A549 (cell line): Measurements from ENCODE around the gene SERINC3. TPM values are rescaled to one million over a fixed set of nuclear protein-coding genes. Genes with fewer than 3 reads are reported as not detected.

ENCODE experiments used
- ATAC-seq, 2 experiments: fragments of 200-7000 bp in 1 of 2; fragments of >200 bp in 1 of 2; cut with Nextera tagmentation in 1 of 2; cut with Tn5 transposase in 1 of 2; 3 replicates each; pipeline versions ENCODE4 v1.8.0 to v1.9.1; 2018 to 2020; ENCODE audit warnings: mild to moderate bottlenecking in 1 of 2, moderate library complexity in 1 of 2
- CTCF ChIA-PET: fragments of 300-600 bp; sonication (Branson Sonifier 250); formaldehyde crosslinking; extraction: SDS; loops from one replicate; lab custom pipeline; 2021; ENCODE audit warnings: antibody characterized with exemption, inconsistent platforms; lab: Yijun Ruan, JAX
- POLR2A ChIA-PET: fragments of 350-600 bp; formaldehyde crosslinking; extraction: SDS; loops from one replicate; lab custom pipeline; 2021; ENCODE audit warnings: antibody characterized with exemption, inconsistent platforms; lab: Yijun Ruan, JAX
- DNase-seq, 2 experiments: peaks; one replicate each; pipeline versions ENCODE4 v3.0.0 to v3.0.0-alpha.2; 2011 to 2016; ENCODE audit warnings: low read depth in 1 of 2, low spot score in 1 of 2
- FAIRE-seq: peaks from 2 replicates; lab custom pipeline; 2011; peaks lifted over from hg19 to GRCh38; lab: Jason Lieb, UNC
- H3K27ac ChIP-seq, 2 experiments: fragments of >200 bp; sonication (Bioruptor Twin); formaldehyde crosslinking; 3 replicates each; pipeline ENCODE4 v1.5.1; 2016 to 2017
- H3K4me1 ChIP-seq: fragments of >200 bp; sonication (Bioruptor Twin); formaldehyde crosslinking; 3 replicates; pipeline ENCODE4 v1.6.1; 2016
- H3K4me2 ChIP-seq: fragments of >200 bp; sonication (Bioruptor Twin); formaldehyde crosslinking; 3 replicates; pipeline ENCODE4 v1.6.1; 2016
- H3K4me3 ChIP-seq: fragments of >200 bp; sonication (Bioruptor Twin); formaldehyde crosslinking; 3 replicates; pipeline ENCODE4 v1.5.1; 2016
- H3K9me3 ChIP-seq: fragments of >200 bp; sonication (Bioruptor Twin); formaldehyde crosslinking; 3 replicates; pipeline ENCODE4 v1.6.1; 2016
- ATOH8 ChIP-seq: fragments of 250-450 bp; sonication (Bioruptor Pico); IDR thresholded peaks from 2 replicates; pipeline ENCODE4 v1.5.0; 2020; ENCODE audit warnings: low read depth, mild to moderate bottlenecking, moderate library complexity
- BCL3 ChIP-seq: fragments of >200 bp; sonication (Bioruptor Twin); formaldehyde crosslinking; IDR thresholded peaks from 3 replicates; pipeline ENCODE4 v1.6.1; 2016
- CHD4 ChIP-seq: fragments of 200-600 bp; sonication (generic); IDR thresholded peaks from 2 replicates; pipeline ENCODE4 v1.6.1; 2016; ENCODE audit warnings: antibody characterized with exemption, mild to moderate bottlenecking, borderline replicate concordance
- CTCF ChIP-seq: fragments of >200 bp; sonication (Bioruptor Twin); formaldehyde crosslinking; IDR thresholded peaks from 3 replicates; pipeline ENCODE4 v1.5.1; 2016
- E2F6 ChIP-seq: IDR thresholded peaks from 2 replicates; pipeline ENCODE4 v1.6.1; 2012; ENCODE audit warnings: low read depth, borderline replicate concordance
- EP300 ChIP-seq, 2 experiments: fragments of >200 bp; sonication (Bioruptor Twin); formaldehyde crosslinking; IDR thresholded peaks; 2 replicates in 1 of 2; 3 replicates in 1 of 2; pipeline ENCODE4 v1.6.1; 2016 to 2017
- GATA3 ChIP-seq: IDR thresholded peaks from 2 replicates; pipeline ENCODE4 v1.6.1; 2012; ENCODE audit warnings: borderline replicate concordance
- HES2 ChIP-seq: fragments of >200 bp; sonication (Bioruptor Twin); formaldehyde crosslinking; IDR thresholded peaks from 2 replicates; pipeline ENCODE4 v1.6.1; 2016
- HMGXB4 ChIP-seq: fragments of 250-450 bp; sonication (Bioruptor Pico); IDR thresholded peaks from 2 replicates; pipeline ENCODE4 v1.5.0; 2021; ENCODE audit warnings: mild to moderate bottlenecking, moderate library complexity, borderline replicate concordance
- HOXA7 ChIP-seq: fragments of 250-450 bp; sonication (Bioruptor Pico); IDR thresholded peaks from 2 replicates; pipeline ENCODE4 v1.5.0; 2020; ENCODE audit warnings: mild to moderate bottlenecking, moderate library complexity
- HOXB13 ChIP-seq: fragments of 250-450 bp; sonication (Bioruptor Pico); IDR thresholded peaks from 2 replicates; pipeline ENCODE4 v1.5.0; 2020; ENCODE audit warnings: low read depth, mild to moderate bottlenecking, moderate library complexity
- HOXB5 ChIP-seq: fragments of 250-450 bp; sonication (Bioruptor Pico); IDR thresholded peaks from 2 replicates; pipeline ENCODE4 v1.5.0; 2020; ENCODE audit warnings: mild to moderate bottlenecking, moderate library complexity
- JUN ChIP-seq, 2 experiments: fragments of >200 bp; sonication (Bioruptor Twin); formaldehyde crosslinking; IDR thresholded peaks; 2 replicates in 1 of 2; 3 replicates in 1 of 2; pipeline ENCODE4 v1.6.1; 2016 to 2017
- MAFK ChIP-seq: fragments of 450-650 bp; IDR thresholded peaks from 2 replicates; pipeline ENCODE4 v1.6.1; 2014; ENCODE audit not compliant: partially characterized antibody
- MAZ ChIP-seq: fragments of 150-350 bp; IDR thresholded peaks from 2 replicates; pipeline ENCODE4 v1.6.1; 2014; ENCODE audit warnings: antibody characterized with exemption, low read depth, low read length, borderline replicate concordance
- NFE2L2 ChIP-seq: fragments of 150-350 bp; conservative IDR thresholded peaks from 2 replicates; pipeline ENCODE4 v1.6.1; 2014; ENCODE audit warnings: low read length
- NPAS2 ChIP-seq: fragments of 250-450 bp; sonication (Bioruptor Pico); IDR thresholded peaks from 2 replicates; pipeline ENCODE4 v1.8.0; 2022; ENCODE audit warnings: mild to moderate bottlenecking, moderate library complexity, borderline replicate concordance
- RFX5 ChIP-seq: fragments of 450-650 bp; IDR thresholded peaks from 2 replicates; pipeline ENCODE4 v1.7.1; 2014; ENCODE audit warnings: antibody characterized with exemption, mild to moderate bottlenecking, moderate library complexity
- TFCP2L1 ChIP-seq: fragments of 250-450 bp; sonication (Bioruptor Pico); IDR thresholded peaks from 2 replicates; pipeline ENCODE4 v1.5.0; 2021; ENCODE audit warnings: mild to moderate bottlenecking
- TP53 ChIP-seq: fragments of 250-450 bp; sonication (Bioruptor Pico); IDR thresholded peaks from 2 replicates; pipeline ENCODE4 v1.5.0; 2021; ENCODE audit warnings: mild to moderate bottlenecking, moderate library complexity
- ZSCAN20 ChIP-seq: fragments of 250-450 bp; sonication (Bioruptor Pico); IDR thresholded peaks from 2 replicates; pipeline ENCODE4 v1.8.0; 2022; ENCODE audit warnings: mild to moderate bottlenecking, moderate library complexity
- WGBS: methylation state at CpG from one replicate; pipeline ENCODE4 v1.1.6; 2017; ENCODE audit errors: missing lambda C conversion rate; 5-methylcytosine and 5-hydroxymethylcytosine counted together
- polyA plus RNA-seq, 4 experiments: library from polyadenylated mRNA; depleted of rRNA in 3 of 4; stranded (reverse); fragments of >200 nt; fragmentation: RNase III in 1 of 4; extraction: RNeasy Plus Mini Kit Qiagen cat#74134 plus additional on column Dnase treatment in 1 of 4; gene quantifications; 2 replicates in 3 of 4; 3 replicates in 1 of 4; pipeline ENCODE4 v1.2.3, GENCODE V29; 2011 to 2017
- TF ChIP-seq, protein P1 (sequence below): fragments of 450-650 bp; IDR thresholded peaks from 2 replicates; pipeline ENCODE4 v1.6.1; 2014; ENCODE audit warnings: antibody characterized with exemption
- TF ChIP-seq, protein P2 (sequence below): fragments of 200-600 bp; sonication (generic); IDR thresholded peaks from 2 replicates; pipeline ENCODE4 v1.6.1; 2016; ENCODE audit warnings: antibody characterized with exemption, mild to moderate bottlenecking, moderate library complexity
- TF ChIP-seq, protein P3 (sequence below): IDR thresholded peaks from 2 replicates; pipeline ENCODE4 v1.6.1; 2012

SERINC3 gene
- polyA plus RNA-seq, 2 of the 4 experiments (the other 2 are of a cell fraction): 62.9 to 159 TPM

DNA sequence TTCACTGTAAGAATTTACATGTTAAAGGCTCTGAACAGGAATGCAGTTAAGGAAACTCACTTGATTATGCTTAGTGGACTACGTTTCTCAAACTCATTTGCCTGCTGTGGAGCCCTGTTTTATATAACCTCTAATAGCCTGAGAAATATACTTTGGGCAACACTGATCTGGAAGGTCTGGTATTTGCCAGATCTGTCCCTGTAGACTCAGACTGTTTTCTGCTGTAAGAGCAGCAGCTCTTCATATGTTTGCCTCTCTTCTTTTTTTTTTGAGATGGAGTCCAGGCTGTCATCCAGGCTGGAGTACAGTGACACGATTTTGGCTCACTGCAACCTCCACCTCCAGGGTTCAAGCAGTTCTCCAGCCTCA is 36.1 kb downstream of the SERINC3 start:
- Histone ChIP-seq H3K4me3 (no peak overlapping the region), H3K4me1 (no peaks in the 10 kb centered on the region), H3K9me3 (no peaks in the 10 kb centered on the region), H3K27ac (no peak overlapping the region), H3K4me2 (no peak overlapping the region)
- POLR2A ChIA-PET: no interaction called here
- CTCF ChIA-PET: no interaction called here
- ATAC-seq (no peak), DNase-seq (no peak), FAIRE-seq (no peak)
- WGBS: 81% methylated on average over 2 of the region's 2 CpGs
- TF ChIP-seq HOXB5 (CRISPR knock-in tag) (no peak), E2F6 (no peak), BCL3 (no peak), JUN (IDR thresholded peaks at IDR 0.05) (no peak), ATOH8 (CRISPR knock-in tag) (no peak), HOXA7 (CRISPR knock-in tag) (no peak), CHD4 (no peak), NPAS2 (CRISPR knock-in tag) (no peak), HOXB13 (CRISPR knock-in tag) (no peak)
- TF ChIP-seq, protein P1, sequence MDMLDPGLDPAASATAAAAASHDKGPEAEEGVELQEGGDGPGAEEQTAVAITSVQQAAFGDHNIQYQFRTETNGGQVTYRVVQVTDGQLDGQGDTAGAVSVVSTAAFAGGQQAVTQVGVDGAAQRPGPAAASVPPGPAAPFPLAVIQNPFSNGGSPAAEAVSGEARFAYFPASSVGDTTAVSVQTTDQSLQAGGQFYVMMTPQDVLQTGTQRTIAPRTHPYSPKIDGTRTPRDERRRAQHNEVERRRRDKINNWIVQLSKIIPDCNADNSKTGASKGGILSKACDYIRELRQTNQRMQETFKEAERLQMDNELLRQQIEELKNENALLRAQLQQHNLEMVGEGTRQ: no peak
- TF ChIP-seq, protein P2, sequence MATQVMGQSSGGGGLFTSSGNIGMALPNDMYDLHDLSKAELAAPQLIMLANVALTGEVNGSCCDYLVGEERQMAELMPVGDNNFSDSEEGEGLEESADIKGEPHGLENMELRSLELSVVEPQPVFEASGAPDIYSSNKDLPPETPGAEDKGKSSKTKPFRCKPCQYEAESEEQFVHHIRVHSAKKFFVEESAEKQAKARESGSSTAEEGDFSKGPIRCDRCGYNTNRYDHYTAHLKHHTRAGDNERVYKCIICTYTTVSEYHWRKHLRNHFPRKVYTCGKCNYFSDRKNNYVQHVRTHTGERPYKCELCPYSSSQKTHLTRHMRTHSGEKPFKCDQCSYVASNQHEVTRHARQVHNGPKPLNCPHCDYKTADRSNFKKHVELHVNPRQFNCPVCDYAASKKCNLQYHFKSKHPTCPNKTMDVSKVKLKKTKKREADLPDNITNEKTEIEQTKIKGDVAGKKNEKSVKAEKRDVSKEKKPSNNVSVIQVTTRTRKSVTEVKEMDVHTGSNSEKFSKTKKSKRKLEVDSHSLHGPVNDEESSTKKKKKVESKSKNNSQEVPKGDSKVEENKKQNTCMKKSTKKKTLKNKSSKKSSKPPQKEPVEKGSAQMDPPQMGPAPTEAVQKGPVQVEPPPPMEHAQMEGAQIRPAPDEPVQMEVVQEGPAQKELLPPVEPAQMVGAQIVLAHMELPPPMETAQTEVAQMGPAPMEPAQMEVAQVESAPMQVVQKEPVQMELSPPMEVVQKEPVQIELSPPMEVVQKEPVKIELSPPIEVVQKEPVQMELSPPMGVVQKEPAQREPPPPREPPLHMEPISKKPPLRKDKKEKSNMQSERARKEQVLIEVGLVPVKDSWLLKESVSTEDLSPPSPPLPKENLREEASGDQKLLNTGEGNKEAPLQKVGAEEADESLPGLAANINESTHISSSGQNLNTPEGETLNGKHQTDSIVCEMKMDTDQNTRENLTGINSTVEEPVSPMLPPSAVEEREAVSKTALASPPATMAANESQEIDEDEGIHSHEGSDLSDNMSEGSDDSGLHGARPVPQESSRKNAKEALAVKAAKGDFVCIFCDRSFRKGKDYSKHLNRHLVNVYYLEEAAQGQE: no peak

- Histone ChIP-seq H3K4me2 (no peak overlapping the region), H3K4me3 (no peak overlapping the region), H3K9me3 (no peaks in the 10 kb centered on the region), H3K4me1 (no peaks in the 10 kb centered on the region), H3K27ac (no peak overlapping the region)
- CTCF ChIA-PET: no interaction called here
- POLR2A ChIA-PET: no interaction called here
- no peak for ATAC-seq
- 87% methylated on average over 7 of the region's 7 CpGs for WGBS
- no peak for DNase-seq
- no peak for FAIRE-seq
- TF ChIP-seq MAZ (no peak), MAFK (no peak), HES2 (no peak), CTCF (no peak), NFE2L2 (no peak), ZSCAN20 (CRISPR knock-in tag) (no peak), HOXB5 (CRISPR knock-in tag) (no peak), EP300 (IDR thresholded peaks at IDR 0.05) (no peak), TP53 (CRISPR knock-in tag) (no peak), TFCP2L1 (CRISPR knock-in tag) (no peak), HMGXB4 (CRISPR knock-in tag) (no peak), RFX5 (no peak), GATA3 (no peak), CHD4 (no peak)
- TF ChIP-seq, protein P3, sequence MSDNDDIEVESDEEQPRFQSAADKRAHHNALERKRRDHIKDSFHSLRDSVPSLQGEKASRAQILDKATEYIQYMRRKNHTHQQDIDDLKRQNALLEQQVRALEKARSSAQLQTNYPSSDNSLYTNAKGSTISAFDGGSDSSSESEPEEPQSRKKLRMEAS: no peak
These were observed 36.6 kb downstream of the SERINC3 start for GRCh38 chr20:44485078-44485829.
